Measurements from ENCODE around the gene EPN2. TPM values are rescaled to one million over a fixed set of nuclear protein-coding genes. Genes with fewer than 3 reads are reported as not detected.

EPN2 gene
- total RNA-seq, 4 donors from 2014 or later: 20.4 to 39.0 (median 31.6) TPM

DNA sequence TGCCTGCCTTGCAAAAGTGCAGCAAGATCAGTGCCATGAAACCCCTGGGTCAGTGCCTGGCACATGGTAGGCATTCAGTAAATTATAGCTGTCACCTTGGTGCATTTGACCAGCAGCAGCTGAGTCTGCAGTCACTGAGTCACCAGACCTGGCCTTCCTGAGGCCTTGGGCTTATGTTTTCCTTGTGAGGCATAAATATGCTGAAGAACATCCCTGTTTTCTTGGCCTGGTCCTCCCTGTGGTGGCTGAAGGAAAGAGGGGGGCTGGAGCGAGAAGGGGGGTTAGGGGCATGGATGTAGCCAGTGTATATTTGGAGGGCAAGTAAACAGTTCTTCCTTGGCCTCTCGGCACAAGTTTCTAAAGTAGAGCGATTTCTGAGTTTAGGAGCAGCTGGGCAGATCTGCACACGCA is 26.5 kb downstream of the EPN2 start:
- TF ChIP-seq, protein P1, sequence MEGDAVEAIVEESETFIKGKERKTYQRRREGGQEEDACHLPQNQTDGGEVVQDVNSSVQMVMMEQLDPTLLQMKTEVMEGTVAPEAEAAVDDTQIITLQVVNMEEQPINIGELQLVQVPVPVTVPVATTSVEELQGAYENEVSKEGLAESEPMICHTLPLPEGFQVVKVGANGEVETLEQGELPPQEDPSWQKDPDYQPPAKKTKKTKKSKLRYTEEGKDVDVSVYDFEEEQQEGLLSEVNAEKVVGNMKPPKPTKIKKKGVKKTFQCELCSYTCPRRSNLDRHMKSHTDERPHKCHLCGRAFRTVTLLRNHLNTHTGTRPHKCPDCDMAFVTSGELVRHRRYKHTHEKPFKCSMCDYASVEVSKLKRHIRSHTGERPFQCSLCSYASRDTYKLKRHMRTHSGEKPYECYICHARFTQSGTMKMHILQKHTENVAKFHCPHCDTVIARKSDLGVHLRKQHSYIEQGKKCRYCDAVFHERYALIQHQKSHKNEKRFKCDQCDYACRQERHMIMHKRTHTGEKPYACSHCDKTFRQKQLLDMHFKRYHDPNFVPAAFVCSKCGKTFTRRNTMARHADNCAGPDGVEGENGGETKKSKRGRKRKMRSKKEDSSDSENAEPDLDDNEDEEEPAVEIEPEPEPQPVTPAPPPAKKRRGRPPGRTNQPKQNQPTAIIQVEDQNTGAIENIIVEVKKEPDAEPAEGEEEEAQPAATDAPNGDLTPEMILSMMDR (IDR thresholded peaks at IDR 0.05; ENCODE audit: low read depth): no peak

DNA sequence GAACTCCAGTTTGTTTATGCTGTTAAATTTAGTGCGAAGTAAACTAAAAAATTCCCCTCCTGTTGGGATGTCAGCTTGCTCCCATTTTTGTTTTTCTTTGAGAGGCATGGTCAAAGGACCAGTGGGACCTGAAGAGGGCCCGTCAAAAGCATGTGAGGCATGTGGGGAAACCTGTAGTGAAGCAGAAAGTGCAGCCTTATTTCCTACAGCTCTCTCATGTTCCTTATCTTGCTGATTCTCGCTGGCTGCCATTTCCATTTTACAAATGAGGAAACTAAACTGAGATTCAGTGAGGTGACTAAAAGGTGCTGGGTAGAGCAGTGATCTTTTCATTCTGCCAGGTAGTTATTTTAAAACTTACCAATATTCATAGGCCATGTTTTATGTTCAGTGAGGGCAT is 27.1 kb downstream of the EPN2 start:
- TF ChIP-seq, protein P1 (IDR thresholded peaks at IDR 0.05; ENCODE audit: low read depth): no peak

DNA sequence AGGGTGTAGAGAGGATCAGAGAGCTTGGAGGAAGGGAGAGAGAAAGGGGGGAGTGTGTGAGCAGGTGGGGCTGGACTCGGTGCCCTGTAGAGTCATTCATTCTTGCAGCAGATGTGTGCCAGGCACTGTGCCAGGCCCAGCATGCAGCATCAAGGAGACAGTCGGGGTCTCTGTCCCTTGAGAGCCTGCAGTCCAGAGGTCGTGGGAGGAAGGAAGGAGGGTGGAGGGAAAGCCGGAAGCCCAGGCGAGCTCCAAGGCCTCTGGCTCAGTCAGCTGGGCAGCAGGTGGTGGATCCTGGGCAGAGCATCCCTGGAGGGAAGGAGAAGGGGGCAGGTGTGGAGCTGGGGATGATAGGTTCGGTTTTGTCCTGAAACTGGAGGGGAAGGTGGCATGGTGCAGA is 27.5 kb downstream of the EPN2 start:
- TF ChIP-seq, protein P1 (IDR thresholded peaks at IDR 0.05; ENCODE audit: low read depth): no peak

DNA sequence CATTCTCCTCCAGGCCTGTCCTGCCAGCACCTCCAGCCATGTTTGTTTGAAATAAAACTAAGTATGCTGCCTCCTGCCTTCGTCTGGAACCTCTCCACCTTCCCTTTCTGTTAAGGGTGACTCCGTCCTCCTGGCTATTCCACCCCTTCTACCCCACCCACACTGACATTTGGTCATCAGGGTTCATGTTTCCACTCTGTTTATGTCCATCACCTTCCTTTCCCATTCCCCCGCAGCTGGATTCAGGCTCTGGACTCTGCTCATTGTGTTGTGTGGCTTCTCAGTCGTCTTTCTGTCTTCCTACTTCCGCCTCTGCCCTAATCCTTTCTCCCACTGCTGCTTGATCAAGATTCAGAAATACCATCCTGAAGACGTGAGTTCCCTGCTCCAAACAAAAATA is 28.6 kb downstream of the EPN2 start:
- TF ChIP-seq, protein P1 (IDR thresholded peaks at IDR 0.05; ENCODE audit: low read depth): no peak

DNA sequence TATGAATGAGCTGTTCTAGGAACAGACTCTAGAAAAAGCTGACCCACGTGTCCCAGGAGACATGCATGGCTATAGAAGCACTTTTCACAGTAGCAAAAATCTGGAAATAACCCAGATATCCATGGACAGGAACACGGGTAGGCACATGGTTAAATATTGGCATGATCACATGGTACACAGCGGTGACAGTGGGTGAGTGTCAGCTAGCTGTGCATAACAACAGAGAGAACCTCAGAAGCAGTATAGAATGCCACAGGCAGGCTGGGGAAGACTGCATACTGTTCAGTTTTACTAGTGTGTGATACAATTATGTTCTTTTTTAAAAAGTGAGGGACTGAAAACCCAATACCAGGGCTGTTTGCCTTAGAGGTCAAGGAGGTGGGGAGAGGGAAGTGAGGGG is 31.4 kb downstream of the EPN2 start:
- TF ChIP-seq, protein P1 (IDR thresholded peaks at IDR 0.05; ENCODE audit: low read depth): no peak

DNA sequence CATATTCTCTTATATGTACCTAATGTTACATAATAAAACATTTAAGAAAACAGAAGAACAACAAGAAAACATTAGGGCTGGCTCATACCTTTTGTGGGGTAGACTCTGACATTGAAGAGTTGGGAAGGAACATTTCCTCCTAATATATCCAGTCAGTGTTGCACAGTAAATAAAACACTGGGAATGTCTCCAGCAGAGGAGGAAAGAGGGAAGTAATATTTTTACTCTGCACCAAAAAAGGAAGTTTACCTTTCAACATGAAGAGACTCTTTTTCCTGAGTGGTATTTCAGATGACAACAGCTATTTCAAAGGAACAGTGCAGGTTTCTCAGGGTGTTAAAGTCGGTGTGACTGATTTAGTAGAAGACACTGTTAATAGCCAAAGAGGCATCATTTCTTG is 31.9 kb downstream of the EPN2 start:
- TF ChIP-seq, protein P1 (IDR thresholded peaks at IDR 0.05; ENCODE audit: low read depth): no peak

DNA sequence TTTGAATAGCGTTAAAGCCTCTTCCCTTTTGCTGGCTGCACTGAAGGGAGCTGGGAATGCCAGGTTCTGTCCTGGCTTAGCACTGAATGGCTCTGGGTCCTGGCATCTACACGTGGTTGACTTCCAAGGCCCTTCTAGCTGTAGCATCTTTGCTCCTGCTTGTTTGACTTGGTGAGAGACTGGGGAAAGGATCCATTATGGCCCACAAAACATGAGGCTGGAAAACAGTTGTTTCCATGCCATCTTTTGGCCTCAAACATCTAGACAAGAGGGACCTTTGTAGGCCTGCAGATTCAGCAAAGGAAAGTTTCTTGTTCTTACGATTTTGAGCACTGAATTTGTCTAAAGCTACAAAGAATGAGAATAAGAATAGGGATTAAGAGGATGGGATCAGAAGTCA is 32.5 kb downstream of the EPN2 start:
- TF ChIP-seq, protein P1 (IDR thresholded peaks at IDR 0.05; ENCODE audit: low read depth): no peak

Data from subcutaneous adipose tissue (tissue), 4 donors.